Lower lobe of right lung (tissue), 2 donors: ENCODE data around the gene AIFM2. TPM values are rescaled to one million over a fixed set of nuclear protein-coding genes. Genes with fewer than 3 reads are reported as not detected.

Experiments used
- ATAC-seq, 2 donors: fragments of 200-7000 bp; cut with Tn5 transposase; one replicate each; pipeline ENCODE4 v1.9.1; 2020 to 2022; ENCODE audit warnings: mild to moderate bottlenecking in 2 of 2, moderate library complexity in 2 of 2
- DNase-seq: peaks from one replicate; pipeline ENCODE4 v3.0.0-alpha.2; 2020
- H3K27ac ChIP-seq: fragments of 200-600 bp; one replicate; pipeline ENCODE4 v1.8.0; 2022
- H3K27me3 ChIP-seq: fragments of 200-600 bp; one replicate; pipeline ENCODE4 v1.8.0; 2022; ENCODE audit warnings: low read depth
- H3K36me3 ChIP-seq: fragments of 200-600 bp; one replicate; pipeline ENCODE4 v1.8.0; 2022; ENCODE audit warnings: mild to moderate bottlenecking
- H3K4me1 ChIP-seq: fragments of 200-600 bp; one replicate; pipeline ENCODE4 v1.8.0; 2022
- H3K4me3 ChIP-seq: fragments of 200-600 bp; one replicate; pipeline ENCODE4 v1.8.0; 2022; ENCODE audit warnings: mild to moderate bottlenecking
- H3K9me3 ChIP-seq: fragments of 200-600 bp; one replicate; pipeline ENCODE4 v1.8.0; 2022
- intact Hi-C: fragments of 100-400 bp; cut with DNase I; formaldehyde crosslinking; loops from one replicate; pipeline ENCODE4 v1.11.0; 2022
- total RNA-seq: library from RNA; stranded (reverse); fragmentation: NEBNext Ultra II Directional; extraction: Animal tissue kit (Norgen Biotek cat#: 25700); gene quantifications from one replicate; pipeline ENCODE4 v1.2.1, GENCODE V29; 2021
- TF ChIP-seq, protein P1 (sequence below): fragments of 200-600 bp; IDR thresholded peaks from one replicate; pipeline ENCODE4 v1.8.0; 2022; ENCODE audit warnings: antibody characterized with exemption, mild to moderate bottlenecking
- donor health status: DM: no; HTN: yes; CAD: no; lungs with severe emphysema.

Gene AIFM2
- total RNA-seq, 1 donor from 2014 or later: 9.7 TPM

DNA sequence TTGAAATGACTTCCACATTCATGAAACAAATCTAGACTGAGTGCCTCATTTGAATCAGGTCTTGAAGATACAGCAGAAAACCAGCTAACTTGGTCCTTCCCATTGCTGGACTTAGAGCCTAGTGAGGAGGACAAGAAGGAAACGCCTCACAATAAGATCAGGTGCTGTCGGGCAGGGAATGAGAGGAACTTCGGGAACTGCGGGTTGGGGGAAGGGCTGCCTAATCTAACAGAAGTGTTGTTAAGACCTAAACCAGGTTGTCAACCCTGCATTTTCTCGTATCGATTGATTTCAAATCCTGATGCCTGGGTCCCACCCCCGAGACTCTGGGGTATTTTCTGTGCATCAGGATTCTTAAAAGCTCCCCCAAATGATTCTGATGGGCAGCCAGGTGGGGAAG, 53.7 kb downstream of the AIFM2 start:
- Histone ChIP-seq H3K27me3 (no peaks in the 10 kb centered on the region), H3K4me1 (no peaks in the 10 kb centered on the region), H3K27ac (no peak overlapping the region), H3K9me3 (no peaks in the 10 kb centered on the region), H3K4me3 (no peak overlapping the region), H3K36me3 (no peaks in the 10 kb centered on the region)
- no peak for ATAC-seq
- TF ChIP-seq, protein P1, sequence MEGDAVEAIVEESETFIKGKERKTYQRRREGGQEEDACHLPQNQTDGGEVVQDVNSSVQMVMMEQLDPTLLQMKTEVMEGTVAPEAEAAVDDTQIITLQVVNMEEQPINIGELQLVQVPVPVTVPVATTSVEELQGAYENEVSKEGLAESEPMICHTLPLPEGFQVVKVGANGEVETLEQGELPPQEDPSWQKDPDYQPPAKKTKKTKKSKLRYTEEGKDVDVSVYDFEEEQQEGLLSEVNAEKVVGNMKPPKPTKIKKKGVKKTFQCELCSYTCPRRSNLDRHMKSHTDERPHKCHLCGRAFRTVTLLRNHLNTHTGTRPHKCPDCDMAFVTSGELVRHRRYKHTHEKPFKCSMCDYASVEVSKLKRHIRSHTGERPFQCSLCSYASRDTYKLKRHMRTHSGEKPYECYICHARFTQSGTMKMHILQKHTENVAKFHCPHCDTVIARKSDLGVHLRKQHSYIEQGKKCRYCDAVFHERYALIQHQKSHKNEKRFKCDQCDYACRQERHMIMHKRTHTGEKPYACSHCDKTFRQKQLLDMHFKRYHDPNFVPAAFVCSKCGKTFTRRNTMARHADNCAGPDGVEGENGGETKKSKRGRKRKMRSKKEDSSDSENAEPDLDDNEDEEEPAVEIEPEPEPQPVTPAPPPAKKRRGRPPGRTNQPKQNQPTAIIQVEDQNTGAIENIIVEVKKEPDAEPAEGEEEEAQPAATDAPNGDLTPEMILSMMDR: no peak
- DNase-seq: no peak
- intact Hi-C loops: no loop called here

DNA sequence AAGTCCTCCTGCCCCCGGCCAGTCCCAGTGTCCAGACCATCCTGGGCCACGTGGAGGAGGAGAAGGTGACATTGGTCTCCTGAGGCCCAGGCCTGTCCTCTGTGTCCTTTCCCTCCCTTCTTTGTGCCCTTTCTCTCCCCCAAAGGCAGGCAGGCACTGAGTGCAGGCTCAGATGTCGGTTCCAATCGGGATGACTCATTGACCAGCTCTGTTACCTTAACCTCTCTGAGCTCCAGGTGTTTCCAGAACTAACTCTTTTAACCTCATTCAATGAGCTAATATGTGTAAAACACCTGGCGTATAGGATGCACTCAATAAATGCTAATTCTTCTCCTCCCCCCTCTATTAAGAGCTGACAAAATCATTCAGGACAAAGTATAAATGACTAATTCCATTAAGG, 54.3 kb downstream of the AIFM2 start:
- ATAC-seq: no peak
- TF ChIP-seq, protein P1: no peak
- intact Hi-C loops: no loop called here

DNA sequence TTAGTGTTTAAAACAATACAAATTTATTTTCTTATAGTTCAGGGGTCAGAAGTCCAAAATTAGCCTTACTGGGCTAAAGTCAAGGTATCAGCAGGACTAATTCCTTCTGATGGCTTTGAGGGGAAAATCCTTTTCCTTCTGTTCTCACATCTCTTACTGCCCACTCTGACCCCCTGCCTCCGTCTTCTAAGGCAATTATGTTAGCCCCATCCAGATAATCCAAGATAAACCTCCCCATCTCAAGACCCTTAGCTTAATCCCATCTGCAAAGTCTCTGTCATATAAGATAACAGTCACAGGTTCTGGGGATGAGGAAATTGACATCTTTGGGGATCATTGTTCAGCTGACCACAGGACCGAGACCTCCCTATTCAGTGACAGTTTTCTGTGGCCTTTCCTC, 57.7 kb downstream of the AIFM2 start:
- H3K4me1 ChIP-seq: no peaks in the 10 kb centered on the region
- no peaks in the 10 kb centered on the region for H3K36me3 ChIP-seq
- DNase-seq (no peak), ATAC-seq (no peak)
- intact Hi-C loops: no loop called here
- no peaks in the 10 kb centered on the region for H3K27me3 ChIP-seq
- TF ChIP-seq, protein P1: no peak
- H3K9me3 ChIP-seq: no peaks in the 10 kb centered on the region
- H3K27ac ChIP-seq: no peak overlapping the region
- H3K4me3 ChIP-seq: no peak overlapping the region

More for the DNA sequence above, 54.3 kb downstream of the AIFM2 start:
- no peaks in the 10 kb centered on the region for H3K27me3 ChIP-seq
- no peak for DNase-seq
- no peak overlapping the region for H3K27ac ChIP-seq
- H3K4me3 ChIP-seq: no peak overlapping the region
- H3K4me1 ChIP-seq: no peaks in the 10 kb centered on the region
- H3K36me3 ChIP-seq: no peaks in the 10 kb centered on the region
- no peaks in the 10 kb centered on the region for H3K9me3 ChIP-seq

DNA sequence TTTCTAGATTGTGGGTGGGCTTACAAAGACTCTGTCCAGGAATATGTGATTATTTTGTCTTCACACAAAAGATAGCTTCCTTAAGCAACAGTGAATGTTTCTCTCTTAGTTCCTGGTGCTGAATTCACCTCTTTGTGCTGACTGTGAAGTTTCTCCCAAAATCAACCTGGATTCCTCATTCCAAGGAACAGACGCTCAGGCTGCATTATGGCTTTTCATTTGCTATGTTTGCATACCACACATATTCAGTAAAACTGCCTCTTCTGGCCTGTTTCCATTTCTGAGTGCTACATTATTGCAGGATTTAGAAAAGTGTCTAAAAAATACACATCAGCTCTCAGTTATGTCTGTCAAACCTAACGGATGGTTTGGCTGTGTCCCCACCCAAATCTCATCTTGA, 58.5 kb downstream of the AIFM2 start:
- Histone ChIP-seq H3K36me3 (no peaks in the 10 kb centered on the region), H3K27me3 (no peaks in the 10 kb centered on the region), H3K4me1 (no peaks in the 10 kb centered on the region), H3K9me3 (no peaks in the 10 kb centered on the region), H3K4me3 (no peak overlapping the region), H3K27ac (no peak overlapping the region)
- ATAC-seq (no peak), DNase-seq (no peak)
- intact Hi-C loops: no loop called here
- TF ChIP-seq, protein P1: no peak

DNA sequence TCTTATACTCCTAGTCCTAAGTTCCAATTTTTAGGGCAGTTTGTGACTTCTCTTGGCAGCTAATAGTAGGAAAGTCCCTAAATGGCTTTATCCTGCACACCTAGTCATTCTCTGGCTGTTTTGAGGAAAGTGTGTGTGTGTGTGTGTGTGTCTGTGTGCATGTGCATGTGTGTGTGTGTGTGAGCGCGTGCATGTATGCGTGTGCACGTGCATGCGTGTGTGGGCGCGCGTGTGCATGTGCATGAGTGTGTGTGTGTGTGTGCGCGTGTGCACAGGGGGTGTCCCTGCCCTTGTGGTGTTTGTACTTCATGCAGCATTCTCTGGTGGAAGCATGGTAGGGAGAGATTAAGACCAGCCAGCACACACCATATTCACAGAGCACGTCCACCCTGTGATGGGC, 61.8 kb downstream of the AIFM2 start:
- Histone ChIP-seq H3K4me3 (no peak overlapping the region), H3K27me3 (no peaks in the 10 kb centered on the region), H3K4me1 (no peaks in the 10 kb centered on the region), H3K36me3 (no peaks in the 10 kb centered on the region), H3K9me3 (no peaks in the 10 kb centered on the region), H3K27ac (no peak overlapping the region)
- intact Hi-C loops: no loop called here
- DNase-seq (no peak), ATAC-seq (no peak)
- TF ChIP-seq, protein P1: no peak

DNA sequence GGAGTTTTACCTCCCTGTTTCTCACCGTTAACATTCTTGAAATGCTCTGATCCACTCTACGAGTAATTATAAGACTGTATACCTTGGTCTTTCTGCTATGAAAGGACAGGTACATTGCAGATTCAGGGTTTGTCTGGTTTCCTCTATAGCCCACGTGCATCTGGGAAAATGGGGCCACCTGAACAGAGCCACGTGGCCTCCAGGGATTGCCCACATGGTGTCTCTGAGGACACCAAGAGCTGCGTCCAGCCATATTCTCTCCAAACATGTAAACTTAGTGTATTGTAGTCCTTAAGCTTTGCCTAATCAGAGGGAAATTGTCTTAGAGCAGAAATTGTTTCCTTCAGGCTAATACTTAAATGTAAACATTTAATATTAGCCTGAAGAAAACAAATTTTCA, 63.3 kb downstream of the AIFM2 start:
- TF ChIP-seq, protein P1: no peak
- no peaks in the 10 kb centered on the region for H3K27me3 ChIP-seq
- H3K27ac ChIP-seq: no peak overlapping the region
- ATAC-seq: no peak
- no peaks in the 10 kb centered on the region for H3K9me3 ChIP-seq
- intact Hi-C loops: no loop called here
- H3K4me1 ChIP-seq: no peaks in the 10 kb centered on the region
- H3K36me3 ChIP-seq: no peaks in the 10 kb centered on the region
- H3K4me3 ChIP-seq: no peak overlapping the region
- DNase-seq: no peak
